Caki2 (cell line): ENCODE measurements around the gene RGS4. TPM values are rescaled to one million over a fixed set of nuclear protein-coding genes. Genes with fewer than 3 reads are reported as not detected.

Source experiments
- DNase-seq: peaks from one replicate; pipeline ENCODE4 v3.0.0-alpha.2; 2015; ENCODE audit warnings: low read depth
- in situ Hi-C: cut with HindIII; loops from 2 replicates; pipeline ENCODE4 v1.10.0; 2016; ENCODE audit warnings: low sequenced_read_pairs, low pct_unique_long_range_greater_than_20kb, mixed read lengths
- total RNA-seq: library from RNA; depleted of rRNA; stranded (reverse); fragments of >200 nt; shearing (Covaris generic); gene quantifications from 2 replicates; pipeline ENCODE4 v1.2.3, GENCODE V29; 2014; ENCODE audit warnings: low replicate concordance; rRNA removed

Gene RGS4
- 1.8 and 2.8 TPM in 2 replicates for total RNA-seq

GRCh38 chr1:163069142-163069541 lies at the start of gene RGS4:
Gene RGS4 (plus strand): TSS chr1:163069361. CDS start chr1:163069485, 124 bp downstream.
- in situ Hi-C loops, result no loop called here
- no peak for DNase-seq

- no peak for DNase-seq
Measured at GRCh38 chr1:163022129-163022528, 47.0 kb upstream of the RGS4 start.

GRCh38 chr1:163027610-163028009 lies 41.6 kb upstream of the RGS4 start:
- no peak for DNase-seq
- in situ Hi-C loops, result no loop called here

More at GRCh38 chr1:163022129-163022528, 47.0 kb upstream of the RGS4 start:
- in situ Hi-C loops, result no loop called here

GRCh38 chr1:163029901-163030300 lies 39.3 kb upstream of the RGS4 start:
- no peak for DNase-seq
- in situ Hi-C loops, result no loop called here

- DNase-seq, result peak; percentile 97
- in situ Hi-C loops, result no loop called here
Measured at GRCh38 chr1:163035446-163036249, 33.5 kb upstream of the RGS4 start.

GRCh38 chr1:163036671-163037070 lies 32.5 kb upstream of the RGS4 start:
- peak; percentile 10 for DNase-seq
- in situ Hi-C loops, result no loop called here

GRCh38 chr1:163038928-163039706 lies 30.0 kb upstream of the RGS4 start:
- DNase-seq, result no peak
- in situ Hi-C loops, result no loop called here

GRCh38 chr1:163039707-163040093 lies 29.5 kb upstream of the RGS4 start:
- in situ Hi-C loops, result no loop called here
- DNase-seq, result no peak

- DNase-seq, result no peak
- in situ Hi-C loops, result no loop called here
Measured at GRCh38 chr1:163046071-163046470, 23.1 kb upstream of the RGS4 start.

- no peak for DNase-seq
- in situ Hi-C loops, result no loop called here
Measured at GRCh38 chr1:163047951-163048659, 21.1 kb upstream of the RGS4 start.

GRCh38 chr1:163048869-163049268 lies 20.3 kb upstream of the RGS4 start:
- in situ Hi-C loops, result no loop called here
- no peak for DNase-seq

- in situ Hi-C loops, result no loop called here
- DNase-seq, result no peak
Measured at GRCh38 chr1:163049296-163049695, 19.9 kb upstream of the RGS4 start.

GRCh38 chr1:163050496-163050895 lies 18.7 kb upstream of the RGS4 start:
- in situ Hi-C loops, result no loop called here

GRCh38 chr1:163054181-163054591 lies 15.0 kb upstream of the RGS4 start:
- DNase-seq, result no peak
- in situ Hi-C loops, result no loop called here

More at GRCh38 chr1:163050496-163050895, 18.7 kb upstream of the RGS4 start:
- DNase-seq, result no peak

- in situ Hi-C loops, result no loop called here
- DNase-seq, result no peak
Measured at GRCh38 chr1:163055005-163055404, 14.2 kb upstream of the RGS4 start.

- no peak for DNase-seq
- in situ Hi-C loops, result no loop called here
Measured at GRCh38 chr1:163055531-163055930, 13.6 kb upstream of the RGS4 start.

- no peak for DNase-seq
- in situ Hi-C loops, result no loop called here
Measured at GRCh38 chr1:163056831-163057230, 12.3 kb upstream of the RGS4 start.

- in situ Hi-C loops, result no loop called here
- DNase-seq, result no peak
Measured at GRCh38 chr1:163060343-163061007, 8.7 kb upstream of the RGS4 start.
